BE2C (cell line): ENCODE measurements around the gene MORF4L2.

ENCODE experiments used
- DNase-seq: peaks from one replicate; pipeline ENCODE4 v3.0.0-alpha.2; 2020
- H3K27me3 ChIP-seq: fragments of 250-450 bp; sonication (Bioruptor Pico); 2 replicates; pipeline ENCODE4 v1.5.1; 2020; ENCODE audit warnings: mild to moderate bottlenecking
- H3K36me3 ChIP-seq: fragments of 250-450 bp; sonication (Bioruptor Pico); 2 replicates; pipeline ENCODE4 v1.5.1; 2020; ENCODE audit warnings: mild to moderate bottlenecking
- H3K4me1 ChIP-seq: fragments of 250-450 bp; sonication (Bioruptor Pico); 2 replicates; pipeline ENCODE4 v1.5.1; 2020
- H3K4me3 ChIP-seq: 2 replicates; pipeline ENCODE4 v1.5.1; 2011; ENCODE audit warnings: low read depth, low read length
- H3K9me3 ChIP-seq: fragments of 250-450 bp; sonication (Bioruptor Pico); 2 replicates; pipeline ENCODE4 v1.5.1; 2020
- TF ChIP-seq, protein P1 (sequence below): IDR thresholded peaks from 2 replicates; pipeline ENCODE4 v1.5.1; 2012; ENCODE audit warnings: mild to moderate bottlenecking, low read depth, low read length

The MORF4L2 gene

DNA sequence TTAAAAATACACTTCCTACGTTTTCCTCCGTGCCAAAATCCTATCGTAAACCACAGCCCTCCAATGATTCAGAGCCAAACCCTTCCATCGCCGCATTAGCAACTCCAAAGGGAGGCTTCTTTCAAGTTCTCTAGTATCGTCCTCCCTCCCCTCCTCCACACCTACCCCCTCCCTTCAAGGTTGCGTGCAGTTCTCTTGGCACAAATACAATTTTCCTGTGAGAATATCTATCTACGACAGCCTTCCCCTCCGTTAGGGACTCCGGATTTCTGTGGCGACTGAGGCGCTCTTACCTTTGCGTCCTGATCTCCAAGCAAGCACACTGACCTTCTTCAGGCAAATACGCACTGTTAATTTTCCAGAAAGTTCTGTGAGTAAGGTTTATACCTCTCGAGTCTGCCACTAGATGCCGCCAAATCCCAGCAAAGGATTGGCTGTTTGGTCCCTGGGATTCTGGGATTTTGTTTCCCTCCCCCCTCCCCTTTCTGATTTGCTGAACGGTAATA, 1.2 kb upstream of the MORF4L2 start:
- Histone ChIP-seq H3K27me3 (no peaks in the 10 kb centered on the region), H3K4me1 (no peaks in the 10 kb centered on the region), H3K36me3 (peaks cover 21% of the 10 kb centered on the region), H3K9me3 (no peaks in the 10 kb centered on the region), H3K4me3 (peak overlapping the region; percentile 78)
- TF ChIP-seq, protein P1, sequence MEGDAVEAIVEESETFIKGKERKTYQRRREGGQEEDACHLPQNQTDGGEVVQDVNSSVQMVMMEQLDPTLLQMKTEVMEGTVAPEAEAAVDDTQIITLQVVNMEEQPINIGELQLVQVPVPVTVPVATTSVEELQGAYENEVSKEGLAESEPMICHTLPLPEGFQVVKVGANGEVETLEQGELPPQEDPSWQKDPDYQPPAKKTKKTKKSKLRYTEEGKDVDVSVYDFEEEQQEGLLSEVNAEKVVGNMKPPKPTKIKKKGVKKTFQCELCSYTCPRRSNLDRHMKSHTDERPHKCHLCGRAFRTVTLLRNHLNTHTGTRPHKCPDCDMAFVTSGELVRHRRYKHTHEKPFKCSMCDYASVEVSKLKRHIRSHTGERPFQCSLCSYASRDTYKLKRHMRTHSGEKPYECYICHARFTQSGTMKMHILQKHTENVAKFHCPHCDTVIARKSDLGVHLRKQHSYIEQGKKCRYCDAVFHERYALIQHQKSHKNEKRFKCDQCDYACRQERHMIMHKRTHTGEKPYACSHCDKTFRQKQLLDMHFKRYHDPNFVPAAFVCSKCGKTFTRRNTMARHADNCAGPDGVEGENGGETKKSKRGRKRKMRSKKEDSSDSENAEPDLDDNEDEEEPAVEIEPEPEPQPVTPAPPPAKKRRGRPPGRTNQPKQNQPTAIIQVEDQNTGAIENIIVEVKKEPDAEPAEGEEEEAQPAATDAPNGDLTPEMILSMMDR = peak; percentile 78
- peak; percentile 75 for DNase-seq

DNA sequence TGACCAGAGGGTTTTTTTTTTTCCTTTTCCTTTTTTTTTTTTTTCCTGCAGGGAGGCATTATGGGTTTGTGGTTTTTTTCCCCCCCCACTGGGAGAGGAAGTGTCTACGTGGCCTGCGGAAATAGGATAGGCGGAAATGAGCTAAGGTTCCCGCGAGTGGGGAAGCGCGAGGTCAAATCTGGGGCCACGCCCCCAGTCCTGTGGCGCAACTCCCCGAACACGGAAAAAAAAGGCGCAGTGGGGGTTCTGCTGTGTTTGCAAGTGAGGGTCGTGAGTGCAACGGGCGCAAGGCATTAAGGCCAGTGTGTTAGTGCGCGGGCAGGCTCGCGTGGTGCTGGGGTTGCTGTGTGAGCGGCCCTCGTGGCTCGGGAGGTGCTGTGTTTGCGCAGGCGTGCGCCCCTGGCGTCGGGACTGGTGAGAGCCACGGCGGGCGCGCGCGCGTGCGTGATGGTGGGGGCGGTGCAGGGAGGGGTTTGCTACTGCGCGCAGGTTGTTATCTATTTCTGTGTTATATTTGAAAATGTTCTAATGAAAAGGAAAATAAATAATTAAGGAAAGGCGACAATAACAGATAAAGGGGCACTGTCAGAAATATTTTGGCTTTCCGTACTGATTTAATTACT, 685 bp upstream of the MORF4L2 start:
- Histone ChIP-seq H3K36me3 (peaks cover 23% of the 10 kb centered on the region), H3K4me1 (no peaks in the 10 kb centered on the region), H3K9me3 (no peaks in the 10 kb centered on the region), H3K4me3 (peak overlapping the region; percentile 78), H3K27me3 (no peaks in the 10 kb centered on the region)
- TF ChIP-seq, protein P1 = peak; percentile 38
- peak; percentile 89 for DNase-seq

DNA sequence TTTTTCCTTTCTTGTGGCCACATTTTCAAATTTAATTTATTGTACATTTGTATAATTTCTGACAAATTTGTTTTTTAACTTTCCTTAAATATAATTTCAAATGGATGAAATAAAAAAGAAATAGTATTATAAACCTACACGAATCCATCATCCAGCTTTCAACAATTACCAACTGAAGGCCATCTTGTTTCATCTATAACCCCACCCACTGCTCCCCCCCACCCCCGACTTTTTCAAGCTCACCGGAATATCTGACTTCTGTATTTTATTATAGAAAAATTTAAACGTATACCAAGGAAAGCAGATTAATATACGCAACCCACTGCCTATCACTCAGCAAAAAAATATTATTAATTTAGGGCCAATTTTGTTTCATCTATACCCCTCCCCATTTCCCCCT, 1.1 kb downstream of the MORF4L2 start:
- H3K27me3 ChIP-seq = no peaks in the 10 kb centered on the region
- TF ChIP-seq, protein P1 = no peak
- H3K4me3 ChIP-seq = peak overlapping the region; percentile 96
- H3K4me1 ChIP-seq = no peaks in the 10 kb centered on the region
- no peaks in the 10 kb centered on the region for H3K9me3 ChIP-seq
- no peak for DNase-seq
- peaks cover 38% of the 10 kb centered on the region for H3K36me3 ChIP-seq

DNA sequence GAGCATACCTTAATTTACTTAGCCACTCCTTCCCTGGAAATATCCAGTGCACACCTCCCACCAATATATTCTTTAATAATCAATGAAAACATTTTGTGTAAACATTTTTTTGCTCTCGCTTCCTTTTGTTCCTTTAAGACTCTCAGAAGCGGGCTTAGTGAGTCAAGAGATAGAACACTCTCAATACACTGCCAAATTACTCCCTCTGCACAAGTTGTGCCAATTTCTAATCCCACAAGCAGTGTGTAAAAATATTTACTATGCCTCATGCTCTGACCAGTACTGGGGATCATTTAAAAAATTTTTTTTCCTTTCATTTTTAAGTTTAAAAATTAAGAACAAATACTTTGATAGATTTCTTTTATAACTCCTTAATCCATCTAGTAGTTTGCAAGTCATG, 5.1 kb downstream of the MORF4L2 start:
- Histone ChIP-seq H3K9me3 (no peaks in the 10 kb centered on the region), H3K4me3 (no peak overlapping the region), H3K27me3 (no peaks in the 10 kb centered on the region), H3K4me1 (no peaks in the 10 kb centered on the region), H3K36me3 (peaks cover 61% of the 10 kb centered on the region)
- TF ChIP-seq, protein P1 = no peak
- DNase-seq = no peak

DNA sequence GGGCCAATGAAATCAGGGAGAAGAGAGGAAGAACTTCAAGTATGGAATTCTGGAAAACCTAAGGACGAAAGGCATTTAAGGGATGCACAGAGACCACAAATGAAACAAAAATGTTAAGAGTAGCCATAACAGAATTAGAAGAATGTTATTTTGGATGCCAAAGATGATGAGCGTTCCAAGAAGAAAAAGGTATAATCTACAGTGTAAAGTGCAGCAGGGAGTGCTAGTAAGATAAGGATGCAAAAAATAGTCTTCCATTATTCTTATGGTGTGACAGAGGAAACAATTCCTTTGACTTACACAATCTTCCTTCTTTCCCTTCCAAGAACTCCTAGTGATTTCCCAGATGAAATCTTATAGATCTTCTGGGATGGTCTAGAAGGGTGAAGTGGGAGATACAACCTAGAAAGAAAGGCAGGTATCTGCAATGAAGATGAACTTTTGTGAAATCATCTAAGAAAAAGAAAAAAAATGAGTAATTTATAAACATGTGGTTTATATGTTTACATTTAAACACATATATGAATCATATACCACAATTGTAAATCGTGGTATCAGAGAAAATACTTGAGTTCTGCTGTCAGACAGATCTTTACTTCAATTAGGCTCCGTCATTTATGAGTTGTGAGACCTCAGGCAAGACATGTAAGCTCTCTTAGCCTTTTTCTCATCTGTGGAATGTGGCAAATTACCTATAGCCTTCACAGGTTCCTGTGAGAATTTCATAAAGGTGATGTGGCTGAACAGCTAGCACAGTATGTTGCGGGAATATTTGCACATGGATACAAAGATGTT, 8.1 kb downstream of the MORF4L2 start:
- Histone ChIP-seq H3K4me1 (no peaks in the 10 kb centered on the region), H3K36me3 (peaks cover 50% of the 10 kb centered on the region), H3K9me3 (no peaks in the 10 kb centered on the region), H3K4me3 (no peak overlapping the region), H3K27me3 (no peaks in the 10 kb centered on the region)
- DNase-seq = no peak
- TF ChIP-seq, protein P1 = no peak
